GM21576 (cell line): ENCODE data around the gene MFAP4.

Experiments
- ATAC-seq: cut with Tn5 transposase; IDR thresholded peaks from one replicate; pipeline ENCODE4 v1.9.1; 2021; ENCODE audit warnings: mild to moderate bottlenecking, moderate library complexity; ENCODE audit not compliant: unreplicated experiment

Gene MFAP4

DNA sequence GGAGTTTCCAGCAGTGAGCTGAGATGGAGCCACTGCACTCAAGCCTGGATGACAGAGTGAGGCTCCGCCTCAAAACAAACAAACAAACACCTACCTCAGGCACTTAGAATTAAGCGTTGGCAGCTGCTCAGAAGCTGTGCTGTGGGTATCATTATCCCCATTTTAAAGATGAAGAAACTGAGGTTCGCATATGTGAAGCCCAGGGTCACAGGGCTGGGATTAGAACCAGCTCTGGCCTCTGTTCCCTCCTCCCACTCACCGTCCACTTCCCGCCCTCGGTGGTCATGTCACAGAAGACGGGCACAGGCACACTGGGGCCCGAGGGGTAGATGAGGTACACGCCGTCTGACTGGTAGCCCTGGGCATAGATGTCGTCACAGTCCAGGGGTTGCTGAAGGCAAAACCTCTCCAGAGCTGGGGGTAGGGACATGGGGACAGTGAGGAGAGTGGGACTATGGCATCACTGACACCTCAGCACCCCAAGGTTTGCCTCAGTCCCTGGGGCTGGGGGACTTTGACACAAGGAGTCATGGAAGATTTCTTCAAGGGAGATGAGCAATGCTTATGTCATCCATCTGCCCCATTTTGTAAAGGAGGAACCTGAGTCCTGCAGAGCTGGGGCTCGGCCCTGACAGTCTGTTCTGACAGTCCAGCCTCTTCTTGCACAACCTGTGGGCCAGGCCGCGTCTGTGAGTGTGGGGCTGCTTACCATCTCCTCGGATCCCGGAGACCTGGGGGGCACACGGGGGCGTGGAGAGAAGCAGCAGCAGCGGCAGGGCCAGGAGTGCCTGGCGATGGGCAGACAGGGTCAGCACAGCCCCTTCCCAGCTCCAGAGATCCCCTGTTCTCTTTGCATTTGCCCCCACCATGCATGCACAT lies 700 bp downstream of the MFAP4 start:
- ATAC-seq: no peak

DNA sequence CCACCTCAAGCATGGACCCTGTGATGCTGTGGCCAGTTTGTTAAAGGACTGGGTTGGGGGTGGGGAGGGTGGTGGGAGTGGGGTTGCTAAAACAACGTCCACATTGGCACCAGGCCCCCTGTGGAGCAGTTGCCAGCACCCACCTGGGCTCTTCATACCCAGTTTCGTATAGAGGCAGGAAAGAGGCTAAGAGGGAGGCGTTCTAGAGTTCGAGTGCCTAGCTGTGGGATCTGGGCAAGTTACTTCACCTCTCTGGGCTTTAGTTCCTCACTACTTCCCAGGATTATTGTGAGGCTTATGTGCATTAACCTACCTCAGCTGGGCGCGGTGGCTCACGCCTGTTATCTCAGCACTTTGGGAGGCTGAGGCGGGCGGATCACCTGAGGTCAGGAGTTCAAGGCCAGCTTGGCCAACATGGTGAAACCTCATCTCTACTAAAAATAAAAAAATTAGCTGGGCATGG lies 1.4 kb downstream of the MFAP4 start:
- ATAC-seq: no peak

DNA sequence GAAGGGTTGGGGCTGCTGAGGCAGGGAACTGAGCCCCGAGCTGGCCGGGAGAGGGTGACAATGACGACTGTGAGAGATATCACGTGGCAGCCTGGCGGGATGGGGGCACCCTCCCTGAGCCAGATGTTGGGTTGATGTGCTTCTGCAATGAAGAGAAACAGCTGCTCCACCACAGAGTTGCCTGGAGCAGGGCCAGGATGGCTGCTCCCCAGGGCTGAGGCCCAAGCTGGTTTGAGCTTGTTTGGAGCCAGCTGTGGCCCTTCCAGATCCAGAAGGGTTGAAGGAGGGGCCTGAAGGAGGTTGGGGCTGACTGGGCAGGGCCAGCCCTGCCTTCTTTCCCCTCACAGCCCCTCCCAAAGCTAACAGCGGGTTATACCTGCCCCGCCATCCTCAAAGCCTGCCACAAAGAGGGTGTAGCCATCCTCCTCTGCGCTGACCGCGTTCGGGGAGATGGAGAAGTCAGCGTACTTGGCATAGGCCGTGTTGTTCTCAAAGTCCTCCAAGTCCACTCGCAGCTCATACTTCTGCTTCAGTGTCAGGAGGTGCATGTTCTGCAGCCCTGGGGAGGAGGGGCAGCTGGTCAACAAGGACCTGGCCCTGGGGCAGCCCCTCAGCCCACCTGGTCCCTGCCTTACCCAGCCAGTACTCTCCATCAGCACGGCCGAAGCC lies 2.1 kb downstream of the MFAP4 start:
- ATAC-seq: no peak

DNA sequence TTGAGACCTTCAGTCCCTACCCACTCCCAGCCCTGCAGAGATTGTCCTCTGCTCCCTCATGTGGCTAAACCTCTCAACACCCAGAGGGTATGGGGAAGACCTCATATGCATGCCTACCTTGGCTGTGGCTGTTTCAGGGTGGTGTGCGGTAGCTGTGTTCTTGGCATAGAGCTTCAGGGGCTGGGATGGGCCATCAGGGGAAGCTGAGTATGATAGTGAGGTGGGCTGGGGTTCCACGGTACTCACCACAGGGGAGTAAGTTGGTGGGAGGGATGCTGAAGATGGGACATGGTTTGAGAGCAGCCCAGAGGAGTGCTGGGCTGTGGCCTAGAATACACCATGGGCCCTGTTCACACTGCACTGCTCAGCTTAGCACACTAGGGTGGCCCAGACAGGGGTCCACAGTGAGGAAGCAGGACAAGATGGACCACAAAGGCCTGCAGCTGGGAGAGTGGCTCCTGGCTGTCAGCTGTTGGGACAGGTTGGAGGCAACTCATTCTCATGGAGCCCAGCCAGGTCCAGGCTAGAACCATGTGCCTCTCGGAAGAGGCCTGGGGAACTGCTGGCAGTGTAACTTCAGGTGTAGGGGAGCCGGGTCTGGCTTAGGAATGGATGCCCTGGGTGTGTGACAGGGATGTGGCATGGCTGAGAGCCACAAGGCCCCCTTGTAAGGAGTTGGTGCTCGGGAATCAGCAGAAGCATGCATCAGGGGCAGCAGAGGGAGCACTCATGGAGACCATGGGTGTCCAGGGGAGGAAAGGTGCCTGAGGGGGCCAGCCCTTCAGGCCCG lies 3.1 kb downstream of the MFAP4 start:
- ATAC-seq: no peak

DNA sequence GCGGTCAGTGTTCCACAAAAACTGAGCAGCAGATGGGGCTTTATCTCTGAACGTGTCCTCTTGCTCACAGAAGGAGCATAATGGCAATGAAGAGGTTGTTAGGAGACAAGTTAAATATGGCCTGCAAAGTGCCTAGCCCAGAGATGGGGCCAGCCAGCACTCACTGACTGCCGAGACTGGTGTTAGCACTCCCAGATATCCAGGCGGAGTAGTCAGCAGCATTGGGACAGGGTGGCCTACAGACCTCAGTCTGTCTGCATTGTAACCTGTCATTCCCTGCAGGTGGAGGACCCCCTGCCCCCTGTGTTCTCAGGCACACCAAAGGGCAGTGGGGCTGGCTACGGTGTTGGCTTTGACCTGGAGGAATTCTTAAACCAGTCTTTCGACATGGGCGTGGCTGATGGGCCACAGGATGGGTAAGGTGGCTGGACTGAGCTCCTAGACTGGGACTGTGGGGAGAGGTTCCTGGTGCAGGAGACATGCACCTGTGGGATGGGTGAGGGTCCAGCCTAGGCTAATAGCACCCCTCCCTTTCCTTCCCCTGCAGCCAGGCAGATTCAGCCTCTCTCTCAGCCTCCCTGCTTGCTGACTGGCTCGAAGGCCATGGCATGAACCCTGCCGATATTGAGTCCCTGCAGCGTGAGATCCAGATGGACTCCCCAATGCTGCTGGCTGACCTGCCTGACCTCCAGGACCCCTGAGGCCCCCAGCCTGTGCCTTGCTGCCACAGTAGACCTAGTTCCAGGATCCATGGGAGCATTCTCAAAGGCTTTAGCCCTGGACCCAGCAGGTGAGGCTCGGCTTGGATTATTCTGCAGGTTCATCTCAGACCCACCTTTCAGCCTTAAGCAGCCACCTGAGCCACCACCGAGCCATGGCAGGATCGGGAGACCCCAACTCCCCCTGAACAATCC lies 4.2 kb downstream of the MFAP4 start:
- ATAC-seq: no peak

DNA sequence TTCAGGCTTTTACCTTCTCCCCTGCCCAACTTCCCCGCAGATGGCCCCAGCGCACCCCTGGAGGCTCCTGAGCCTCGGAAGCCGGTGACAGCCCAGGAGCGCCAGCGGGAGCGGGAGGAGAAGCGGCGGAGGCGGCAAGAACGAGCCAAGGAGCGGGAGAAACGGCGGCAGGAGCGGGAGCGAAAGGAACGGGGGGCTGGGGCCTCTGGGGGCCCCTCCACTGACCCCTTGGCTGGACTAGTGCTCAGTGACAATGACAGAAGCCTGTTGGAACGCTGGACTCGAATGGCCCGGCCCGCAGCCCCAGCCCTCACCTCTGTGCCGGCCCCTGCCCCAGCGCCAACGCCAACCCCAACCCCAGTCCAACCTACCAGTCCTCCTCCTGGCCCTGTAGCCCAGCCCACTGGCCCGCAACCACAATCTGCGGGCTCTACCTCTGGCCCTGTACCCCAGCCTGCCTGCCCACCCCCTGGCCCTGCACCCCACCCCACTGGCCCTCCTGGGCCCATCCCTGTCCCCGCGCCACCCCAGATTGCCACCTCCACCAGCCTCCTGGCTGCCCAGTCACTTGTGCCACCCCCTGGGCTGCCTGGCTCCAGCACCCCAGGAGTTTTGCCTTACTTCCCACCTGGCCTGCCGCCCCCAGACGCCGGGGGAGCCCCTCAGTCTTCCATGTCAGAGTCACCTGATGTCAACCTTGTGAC lies 5.1 kb downstream of the MFAP4 start:
- ATAC-seq: no peak

DNA sequence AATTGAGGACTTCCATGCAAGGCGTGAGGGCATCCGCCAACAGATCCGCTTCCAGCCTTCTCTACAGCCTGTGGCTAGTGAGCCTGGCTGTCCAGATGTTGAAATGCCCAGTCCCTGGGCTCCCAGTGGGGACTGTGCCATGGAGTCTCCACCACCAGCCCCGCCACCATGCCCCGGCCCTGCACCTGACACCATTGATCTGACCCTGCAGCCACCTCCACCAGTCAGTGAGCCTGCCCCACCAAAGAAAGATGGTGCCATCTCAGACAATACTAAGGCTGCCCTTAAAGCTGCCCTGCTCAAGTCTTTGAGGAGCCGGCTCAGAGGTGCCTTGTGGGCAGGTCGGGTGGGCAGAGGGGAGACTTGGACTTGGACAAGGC lies 5.6 kb downstream of the MFAP4 start:
- ATAC-seq: no peak

DNA sequence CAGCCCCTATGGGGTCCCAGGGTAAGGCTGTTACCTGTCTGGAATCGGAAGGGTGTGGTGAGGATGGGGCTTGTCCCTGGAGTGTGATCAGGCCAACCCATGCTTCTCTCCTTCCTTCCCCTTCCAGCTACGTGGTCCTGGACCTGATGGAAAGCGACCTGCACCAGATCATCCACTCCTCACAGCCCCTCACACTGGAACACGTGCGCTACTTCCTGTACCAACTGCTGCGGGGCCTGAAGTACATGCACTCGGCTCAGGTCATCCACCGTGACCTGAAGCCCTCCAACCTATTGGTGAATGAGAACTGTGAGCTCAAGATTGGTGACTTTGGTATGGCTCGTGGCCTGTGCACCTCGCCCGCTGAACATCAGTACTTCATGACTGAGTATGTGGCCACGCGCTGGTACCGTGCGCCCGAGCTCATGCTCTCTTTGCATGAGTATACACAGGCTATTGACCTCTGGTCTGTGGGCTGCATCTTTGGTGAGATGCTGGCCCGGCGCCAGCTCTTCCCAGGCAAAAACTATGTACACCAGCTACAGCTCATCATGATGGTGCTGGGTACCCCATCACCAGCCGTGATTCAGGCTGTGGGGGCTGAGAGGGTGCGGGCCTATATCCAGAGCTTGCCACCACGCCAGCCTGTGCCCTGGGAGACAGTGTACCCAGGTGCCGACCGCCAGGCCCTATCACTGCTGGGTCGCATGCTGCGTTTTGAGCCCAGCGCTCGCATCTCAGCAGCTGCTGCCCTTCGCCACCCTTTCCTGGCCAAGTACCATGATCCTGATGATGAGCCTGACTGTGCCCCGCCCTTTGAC lies 6.3 kb downstream of the MFAP4 start:
- ATAC-seq: no peak

DNA sequence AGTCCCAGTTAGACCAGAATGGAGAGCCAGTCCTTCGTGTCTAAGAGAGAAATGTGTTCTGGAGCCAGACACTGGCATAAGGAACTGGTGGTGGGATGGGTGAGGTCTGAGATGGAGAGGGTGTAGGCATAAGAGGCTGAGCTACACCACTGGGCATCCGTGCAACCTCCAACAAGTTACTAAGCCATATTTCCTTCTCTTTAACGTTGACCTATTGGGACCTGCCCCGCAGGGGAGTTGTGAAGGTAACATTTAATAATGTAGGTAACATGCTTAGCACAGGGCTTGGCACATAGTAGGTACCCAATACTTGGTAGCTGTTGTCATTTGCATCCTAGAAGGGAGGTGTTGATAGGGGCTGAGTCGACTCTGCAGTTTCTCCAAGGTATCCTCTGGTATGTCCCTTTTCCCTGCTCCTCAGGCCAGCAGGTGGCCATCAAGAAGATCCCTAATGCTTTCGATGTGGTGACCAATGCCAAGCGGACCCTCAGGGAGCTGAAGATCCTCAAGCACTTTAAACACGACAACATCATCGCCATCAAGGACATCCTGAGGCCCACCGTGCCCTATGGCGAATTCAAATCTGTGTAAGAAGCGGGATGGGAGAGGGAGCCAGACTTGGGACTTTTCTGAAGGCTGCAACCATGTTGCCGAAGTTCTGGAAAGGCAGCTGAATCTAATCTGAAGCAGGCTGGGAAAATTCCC lies 7.5 kb downstream of the MFAP4 start:
- ATAC-seq: no peak

DNA sequence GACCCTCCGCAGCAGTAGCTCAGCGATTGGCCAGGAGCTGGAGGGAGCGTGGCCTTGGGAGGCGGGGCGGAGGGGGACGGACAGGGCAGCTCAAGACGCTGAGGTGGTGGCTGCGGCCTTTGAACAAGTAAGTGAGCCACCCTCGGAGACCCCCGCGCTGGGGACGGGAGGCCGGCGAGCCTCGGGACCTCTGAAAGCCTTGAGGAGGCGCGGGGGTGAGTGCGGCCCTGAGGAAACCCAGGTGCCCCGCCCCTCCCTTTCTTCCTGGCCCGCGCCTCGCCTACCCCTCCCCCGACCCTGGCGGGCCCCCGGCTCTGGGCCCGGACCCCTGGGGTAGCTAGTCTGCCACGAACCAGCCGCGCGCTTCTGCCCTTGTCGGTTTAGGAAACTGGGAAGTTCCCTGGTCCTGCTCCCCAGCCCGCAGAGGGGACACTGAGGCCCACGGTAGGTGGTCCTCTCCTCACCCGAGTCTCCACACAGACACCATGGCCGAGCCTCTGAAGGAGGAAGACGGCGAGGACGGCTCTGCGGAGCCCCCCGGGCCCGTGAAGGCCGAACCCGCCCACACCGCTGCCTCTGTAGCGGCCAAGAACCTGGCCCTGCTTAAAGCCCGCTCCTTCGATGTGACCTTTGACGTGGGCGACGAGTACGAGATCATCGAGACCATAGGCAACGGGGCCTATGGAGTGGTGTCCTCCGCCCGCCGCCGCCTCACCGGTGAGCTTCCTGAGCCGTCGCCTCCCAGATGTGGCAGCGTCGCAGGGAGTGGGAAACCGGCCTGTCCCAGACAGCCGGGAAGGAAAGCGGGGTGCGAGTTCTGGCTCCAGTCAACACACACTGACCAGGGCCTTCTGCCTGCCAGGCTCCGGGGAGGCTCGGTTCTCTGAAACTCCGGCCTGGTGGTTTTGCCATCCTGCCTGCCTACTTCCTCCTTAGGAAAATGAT lies 8.3 kb downstream of the MFAP4 start, which contains the start of gene MAPK7:
MAPK7 (plus strand) TSS at position 83 of the 945 bp plus-strand sequence; CDS start at position 486, 403 bp downstream.
- peak; percentile 5 for ATAC-seq

DNA sequence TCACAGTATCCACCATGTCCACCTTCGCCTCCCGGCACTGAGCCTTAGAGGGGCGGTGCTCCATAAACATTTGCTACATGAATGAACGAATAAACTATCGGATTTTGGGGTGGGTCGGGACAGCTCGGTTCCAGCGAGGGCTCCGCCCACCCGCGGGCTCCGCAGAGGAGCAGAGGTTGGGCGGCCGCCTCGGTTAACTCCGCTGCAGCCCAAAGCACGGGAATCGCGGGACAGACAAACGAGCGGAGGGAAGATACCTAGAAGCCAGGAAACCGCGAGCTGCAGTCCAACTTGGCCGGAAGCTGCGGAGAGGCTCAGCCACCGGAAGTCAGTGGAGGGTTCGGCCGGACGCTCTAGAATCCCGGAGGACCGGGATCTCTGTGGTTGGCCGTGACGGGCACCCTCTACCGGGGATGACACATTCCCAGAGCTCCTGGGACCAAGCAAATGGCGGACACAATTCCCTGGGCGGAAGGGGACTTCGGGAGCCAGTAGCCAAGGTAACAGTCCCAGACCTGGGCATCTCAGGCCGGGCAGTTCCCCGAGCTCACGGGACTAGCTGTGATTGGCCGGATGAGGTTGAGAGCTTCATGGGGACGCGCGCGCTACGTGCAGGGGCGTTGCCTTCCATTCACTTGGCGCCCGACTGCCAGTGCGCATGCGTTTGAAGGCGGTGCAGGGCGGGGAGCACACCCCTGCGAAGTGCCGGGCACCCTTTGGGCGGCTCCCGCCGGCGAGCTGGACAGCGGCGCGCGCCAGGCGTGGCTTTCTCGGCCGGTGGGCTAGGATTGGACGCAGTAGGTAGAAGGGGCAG lies 9.2 kb downstream of the MFAP4 start:
- ATAC-seq: peak; percentile 90

DNA sequence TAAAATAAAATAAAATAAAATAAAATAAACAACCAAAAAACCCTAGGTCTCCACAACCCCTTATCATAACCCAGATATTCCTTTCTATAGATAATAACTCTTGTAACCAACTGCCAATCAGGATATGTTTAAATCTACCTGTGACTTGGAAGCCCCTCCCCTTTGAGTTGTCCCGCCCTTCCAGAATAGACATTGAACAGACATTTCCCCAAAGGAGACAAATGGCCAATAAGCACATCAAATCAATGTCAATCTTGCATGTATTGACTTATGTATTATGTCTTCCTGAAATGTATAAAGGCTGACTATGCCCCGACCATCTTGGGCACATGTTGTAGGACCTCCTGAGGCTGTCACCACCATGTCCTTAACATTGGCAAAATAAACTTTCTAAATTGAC lies 10.2 kb downstream of the MFAP4 start:
- no peak for ATAC-seq

DNA sequence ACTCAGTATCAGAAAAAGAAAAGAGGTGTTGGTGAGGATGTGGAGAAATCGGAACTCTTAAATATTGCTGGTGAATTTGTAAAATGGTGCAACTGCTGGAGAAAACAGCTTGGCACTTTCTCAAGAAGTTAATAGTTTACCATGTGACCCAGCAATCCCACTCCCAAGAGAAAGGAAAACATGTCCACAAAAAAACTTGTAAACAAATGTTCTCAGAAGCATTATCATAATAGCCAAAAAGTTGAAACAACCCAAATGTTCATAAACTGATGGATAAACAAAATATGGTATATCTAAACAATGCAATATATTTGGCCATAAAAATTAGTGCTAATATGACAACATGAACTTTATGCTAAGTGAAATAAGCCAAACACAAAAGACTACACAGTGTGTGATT lies 11.3 kb downstream of the MFAP4 start:
- ATAC-seq: no peak

DNA sequence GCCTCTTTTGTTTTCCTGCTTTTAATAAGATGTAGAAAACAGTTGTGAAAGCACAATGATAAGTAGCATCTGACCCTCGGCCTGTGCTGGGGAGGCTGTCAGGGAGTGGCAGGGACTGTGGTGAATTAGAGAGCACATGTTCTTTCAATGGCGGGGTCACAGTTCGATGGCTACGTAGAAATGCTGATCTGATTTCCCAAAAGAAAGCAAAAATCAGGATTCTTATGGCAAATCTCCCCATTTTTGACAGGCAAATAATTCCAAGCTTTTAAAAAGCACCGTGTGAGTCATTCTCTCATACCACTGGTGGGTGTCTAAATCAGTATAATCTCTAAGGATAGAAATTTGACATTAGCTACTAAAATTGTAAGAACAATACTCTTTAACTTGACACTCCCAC lies 12.9 kb downstream of the MFAP4 start:
- no peak for ATAC-seq

DNA sequence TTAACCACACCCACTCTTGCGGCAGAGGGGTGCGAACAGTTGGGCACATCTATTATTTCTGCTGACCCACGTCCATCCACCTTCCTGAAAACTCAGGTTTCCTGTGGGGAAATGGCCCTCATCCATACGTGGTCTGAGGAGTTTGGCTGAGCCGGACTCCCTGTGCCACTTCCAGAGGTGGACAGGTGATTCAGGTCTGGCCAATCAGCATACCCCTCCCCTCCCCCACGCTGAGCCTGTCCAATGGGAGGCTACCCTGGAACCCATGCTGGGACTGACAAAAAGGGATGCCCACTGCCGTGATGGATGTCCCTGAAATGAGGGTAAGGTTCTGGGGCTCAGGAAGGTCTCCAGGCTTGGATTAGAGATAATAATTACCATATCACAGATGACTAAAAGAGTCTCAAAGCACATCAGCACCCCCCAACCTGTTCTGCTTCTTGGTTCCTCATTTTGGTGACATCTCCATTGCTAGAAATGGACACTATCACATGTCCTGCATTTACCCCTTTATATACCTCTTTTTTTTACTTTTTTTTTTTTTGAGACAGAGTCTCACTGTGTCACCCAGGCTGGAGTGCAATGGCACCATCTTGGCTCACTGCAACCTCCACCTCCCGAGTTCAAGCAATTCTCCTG lies 14.0 kb downstream of the MFAP4 start:
- no peak for ATAC-seq

DNA sequence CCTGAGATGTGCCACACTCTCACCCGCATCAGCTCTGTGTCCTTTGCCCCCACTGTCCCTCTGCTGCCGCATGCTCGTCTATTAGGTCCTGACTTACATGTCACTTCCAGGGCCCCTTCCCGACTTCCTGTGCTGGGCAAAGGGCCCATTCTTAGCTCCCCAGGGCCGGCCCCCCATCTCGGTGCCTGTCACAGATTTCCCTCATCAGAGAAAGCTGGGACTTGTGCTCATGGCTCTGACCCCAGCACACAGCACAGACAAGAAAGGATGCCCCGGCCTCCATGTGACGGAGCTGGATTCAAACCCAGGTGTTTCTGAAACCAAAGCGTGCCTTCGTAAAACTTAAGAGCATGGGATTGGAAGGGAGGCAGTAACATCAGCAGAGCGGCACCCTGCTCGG lies 14.6 kb downstream of the MFAP4 start:
- ATAC-seq: no peak
